K562 (cell line): Measurements from ENCODE around the gene ALDH16A1. TPM values are rescaled to one million over a fixed set of nuclear protein-coding genes. Genes with fewer than 3 reads are reported as not detected.

Experiments
- ATAC-seq: fragments of 200-7000 bp; cut with Tn5 transposase; 3 replicates; pipeline ENCODE4 v1.9.1; 2020; ENCODE audit warnings: moderate library complexity
- BruUV-seq: library from RNA; stranded (reverse); fragments of 400-500 nt; replicated peaks from 2 replicates; lab custom pipeline; 2021; lab: Mats Ljungman, UMichigan
- CTCF ChIA-PET: fragments of 300-600 bp; formaldehyde crosslinking; extraction: SDS; loops from one replicate; lab custom pipeline; 2021; ENCODE audit warnings: low intra/inter-chr PET ratio; lab: Yijun Ruan, JAX
- POLR2A ChIA-PET: fragments of 300-600, 350-650 bp; sonication (Branson Sonifier 250); formaldehyde crosslinking; extraction: SDS; loops from one replicate; lab custom pipeline; 2021; ENCODE audit warnings: antibody characterized with exemption, inconsistent platforms; lab: Yijun Ruan, JAX
- DNase-seq, 4 experiments: peaks; one replicate each; pipeline versions ENCODE4 v3.0.0 to v3.0.0-alpha.2; 2011 to 2018; ENCODE audit warnings: low spot score in 3 of 4, mixed read lengths in 3 of 4; ENCODE audit errors: extremely low read depth in 1 of 4
- FAIRE-seq: peaks from 2 replicates; lab custom pipeline; 2011; peaks lifted over from hg19 to GRCh38; lab: Jason Lieb, UNC
- H2AFZ ChIP-seq: 2 replicates; pipeline ENCODE4 v1.6.0; 2011; ENCODE audit warnings: low read depth, low read length, control low read depth, inconsistent platforms
- H3K27ac ChIP-seq: fragments of 200-600 bp; 3 replicates; pipeline ENCODE4 v1.8.0; 2011; ENCODE audit warnings: low read depth, mild to moderate bottlenecking, control low read depth, inconsistent platforms, low read length, moderate library complexity, mixed read lengths; ENCODE audit errors: extremely low read depth
- H3K27me3 ChIP-seq, 2 experiments: fragments of 300-600 bp in 1 of 2; 2 replicates in 1 of 2; 3 replicates in 1 of 2; pipeline versions ENCODE4 v1.6.0 to v1.8.0; 2011; ENCODE audit warnings: inconsistent platforms in 2 of 2, low read length in 2 of 2, mild to moderate bottlenecking in 1 of 2, mixed read lengths in 1 of 2, moderate library complexity in 1 of 2; ENCODE audit not compliant: control insufficient read depth in 2 of 2, insufficient read depth in 2 of 2
- H3K36me3 ChIP-seq: fragments of 300-600 bp; 3 replicates; pipeline ENCODE4 v1.8.0; 2011; ENCODE audit warnings: mild to moderate bottlenecking, low read length, inconsistent platforms; ENCODE audit not compliant: control insufficient read depth, insufficient read depth
- H3K4me1 ChIP-seq, 2 experiments: fragments of 200-600 bp in 1 of 2; replicated peaks in 1 of 2; 2 replicates in 1 of 2; 3 replicates in 1 of 2; pipeline versions ENCODE4 v1.5.1 to v1.8.0; 2011; ENCODE audit warnings: inconsistent platforms in 2 of 2, low read length in 2 of 2, mild to moderate bottlenecking in 1 of 2, mixed read lengths in 1 of 2, moderate library complexity in 1 of 2; ENCODE audit not compliant: control insufficient read depth in 2 of 2, insufficient read depth in 2 of 2
- H3K4me2 ChIP-seq: 2 replicates; pipeline ENCODE4 v1.6.1; 2011; ENCODE audit warnings: low read length, control low read depth, inconsistent platforms, mixed read lengths; ENCODE audit not compliant: insufficient read depth
- H3K4me3 ChIP-seq: fragments of 200-600 bp; sonication (generic), shearing (Covaris generic); 2 replicates; pipeline ENCODE4 v1.5.1; 2016; ENCODE audit warnings: control low read depth, inconsistent platforms
- H3K79me2 ChIP-seq: fragments of 200-600 bp; 3 replicates; pipeline ENCODE4 v1.8.0; 2011; ENCODE audit warnings: low read length, inconsistent platforms; ENCODE audit not compliant: control insufficient read depth, insufficient read depth
- H3K9ac ChIP-seq, 2 experiments: 2 replicates each; pipeline versions ENCODE4 v1.6.0 to v1.6.1; 2011; ENCODE audit warnings: low read depth in 2 of 2, low read length in 2 of 2, control low read depth in 1 of 2, inconsistent platforms in 1 of 2, mild to moderate bottlenecking in 1 of 2, mixed read lengths in 1 of 2; ENCODE audit not compliant: insufficient read depth in 1 of 2
- H3K9me1 ChIP-seq: one replicate; pipeline ENCODE4 v1.6.0; 2011; ENCODE audit warnings: inconsistent platforms, mild to moderate bottlenecking, low read length, moderate library complexity; ENCODE audit not compliant: control insufficient read depth, insufficient read depth
- H3K9me3 ChIP-seq: replicated peaks from 2 replicates; pipeline ENCODE4 v1.5.1; 2011; ENCODE audit warnings: low read depth, low read length, inconsistent platforms; ENCODE audit not compliant: control insufficient read depth, insufficient read depth
- H4K20me1 ChIP-seq: replicated peaks from 2 replicates; pipeline ENCODE4 v1.6.1; 2011; ENCODE audit warnings: low read length, inconsistent platforms, mixed read lengths; ENCODE audit not compliant: control insufficient read depth, insufficient read depth
- KDM1A ChIP-seq, 2 experiments: fragments of 450-650 bp; IDR thresholded peaks; 2 replicates each; pipeline ENCODE4 v1.6.1; 2016; ENCODE audit warnings: mild to moderate bottlenecking in 2 of 2
- RAD21 ChIP-seq, 2 experiments: fragments of 250-450 bp in 1 of 2; fragments of 450-650 bp in 1 of 2; sonication (Bioruptor Pico) in 1 of 2; formaldehyde crosslinking in 1 of 2; IDR thresholded peaks in 1 of 2; conservative IDR thresholded peaks in 1 of 2; 2 replicates each; pipeline versions ENCODE4 v1.4.0 to v1.8.0; 2020 to 2022; ENCODE audit warnings: mild to moderate bottlenecking in 2 of 2, moderate library complexity in 1 of 2
- REST ChIP-seq, 2 experiments: fragments of 450-650 bp; formaldehyde crosslinking in 1 of 2; IDR thresholded peaks; 2 replicates each; pipeline versions ENCODE4 v1.4.0 to v1.6.1; 2014 to 2020; ENCODE audit warnings: mild to moderate bottlenecking in 2 of 2, borderline replicate concordance in 1 of 2, low read depth in 1 of 2
- WGBS: fragments of 100-300 bp; shearing (Covaris generic); methylation state at CpG from one replicate; pipeline ENCODE4 v1.1.6; 2016; ENCODE audit warnings: low coverage, mixed read lengths; ENCODE audit not compliant: insufficient coverage; ENCODE audit errors: missing lambda C conversion rate; 5-methylcytosine and 5-hydroxymethylcytosine counted together
- in situ Hi-C: fragments of 300-500 bp; cut with MboI; formaldehyde crosslinking; loops from 4 replicates; pipeline ENCODE4 v1.15.0; 2018; ENCODE audit warnings: inconsistent platforms, mixed read lengths
- intact Hi-C: fragments of 100-400 bp; cut with micrococcal nuclease; formaldehyde crosslinking; loops from 2 replicates; pipeline ENCODE4 v1.14.2; 2022
- polyA plus RNA-seq, 8 experiments: library from polyadenylated mRNA; depleted of rRNA in 4 of 8; stranded (reverse) in 5 of 8; unstranded in 3 of 8; fragments of >200 nt; fragmentation: Nextera tagmentation in 2 of 8; fragmentation: Illumina TruSeq in 1 of 8; extraction: Ambion mirVana in 2 of 8; extraction: Trizol in 1 of 8; gene quantifications; 2 replicates each; pipeline versions ENCODE4 v1.2.1 to v1.2.3, GENCODE V29; 2011 to 2014; ENCODE audit warnings: inconsistent platforms in 1 of 8, missing spikeins in 1 of 8
- total RNA-seq, 7 experiments: library from RNA; depleted of rRNA in 6 of 7; stranded (reverse); fragments of >200 nt in 6 of 7; fragmentation: Illumina TruSeq in 2 of 7; extraction: Trizol in 2 of 7; gene quantifications; 2 replicates each; pipeline versions ENCODE4 v1.2.1 to v1.2.3, GENCODE V29; 2011 to 2021; ENCODE audit warnings: low replicate concordance in 1 of 7

ALDH16A1 gene
- total and polyA plus RNA-seq, 9 of the 15 experiments (the other 6 are each of a cell fraction or from before 2014, with no cell fraction given): 2.2 to 52.2 (median 7.6) TPM

GRCh38 chr19:49417088-49417487, 35.9 kb upstream of the ALDH16A1 start:
- Histone ChIP-seq H3K27ac (no peak overlapping the region), H3K9me1 (no peaks in the 10 kb centered on the region), H2AFZ (no peak overlapping the region), H4K20me1 (no peaks in the 10 kb centered on the region), H3K9ac (no peak overlapping the region; a peak in 1 of 4 replicates), H3K4me2 (no peak overlapping the region), H3K9me3 (no peaks in the 10 kb centered on the region), H3K27me3 (no peaks in the 10 kb centered on the region), H3K79me2 (no peaks in the 10 kb centered on the region), H3K4me1 (peaks cover 29 to 45% of the 10 kb centered on the region in 2 experiments), H3K36me3 (no peaks in the 10 kb centered on the region), H3K4me3 (no peak overlapping the region)
- no peak for DNase-seq
- ChIA-PET POLR2A (interaction anchor here (0.7 to 3.0 kb wide), 3 partner anchors 8 to 25 kb away, joined by 3 to 14 read pairs (median 4); no protein-coding TSS in a partner anchor), CTCF (no interaction called here)
- intact Hi-C loops: no loop called here
- FAIRE-seq: no peak
- 28% methylated on average over 4 of the region's 7 CpGs for WGBS
- BruUV-seq: no TSS peak
- no peak for ATAC-seq
- no peak for TF ChIP-seq KDM1A (IDR thresholded peaks at IDR 0.05)
- peak in 1 of 2 experiments; percentile 31; a peak in 1 of 4 replicates for TF ChIP-seq RAD21 (CRISPR knock-in tag; conservative IDR thresholded peaks at IDR 0.05 in 1 of 2, IDR thresholded peaks at IDR 0.05 in 1 of 2)
- TF ChIP-seq REST (IDR thresholded peaks at IDR 0.05; ENCODE audit: borderline replicate concordance): 0 out of 2 replicates have a peak, but pooled peaks have one; percentile 6
- no peak for TF ChIP-seq REST (CRISPR knock-in tag; IDR thresholded peaks at IDR 0.05; ENCODE audit: low read depth)
- TF ChIP-seq, all 486 proteins: peak for 2
- in situ Hi-C loops: no loop called here
